SK-N-MC (cell line): Measurements from ENCODE around the gene GOLGA6L2.

Source experiments
- DNase-seq: peaks from one replicate; pipeline ENCODE4 v3.0.0-alpha.2; 2011; ENCODE audit warnings: low read depth, low spot score
- H3K27ac ChIP-seq: fragments of 200-600 bp; sonication (generic); 2 replicates; pipeline ENCODE4 v1.5.1; 2016; ENCODE audit warnings: mixed run types
- H3K36me3 ChIP-seq: fragments of 200-600 bp; sonication (generic); 2 replicates; pipeline ENCODE4 v1.6.1; 2017; ENCODE audit warnings: antibody characterized with exemption, low read length, mixed read lengths; ENCODE audit not compliant: insufficient read depth
- H3K4me3 ChIP-seq: fragments of 200-600 bp; sonication (generic); 2 replicates; pipeline ENCODE4 v1.5.1; 2016
- H3K9ac ChIP-seq: fragments of 200-600 bp; sonication (generic); 2 replicates; pipeline ENCODE4 v1.8.0; 2017; ENCODE audit warnings: mixed run types, mixed read lengths; ENCODE audit not compliant: insufficient read length
- H3K9me3 ChIP-seq: fragments of 200-600 bp; sonication (generic); 2 replicates; pipeline ENCODE4 v1.6.1; 2017; ENCODE audit warnings: low read depth, mild to moderate bottlenecking, antibody characterized with exemption, low read length, moderate library complexity, mixed read lengths
- EZH2 ChIP-seq: fragments of 200-600 bp; sonication (generic); IDR thresholded peaks from one replicate; pipeline ENCODE4 v1.6.1; 2017; ENCODE audit warnings: antibody characterized with exemption
- FOXP2 ChIP-seq: optimal IDR thresholded peaks from 2 replicates; pipeline ENCODE3; 2011; ENCODE audit warnings: mild to moderate bottlenecking, moderate library complexity; ENCODE audit not compliant: insufficient read depth; ENCODE audit errors: extremely low read length, control extremely low read depth
- POLR2AphosphoS5 ChIP-seq: IDR thresholded peaks from 2 replicates; pipeline ENCODE4 v1.6.1; 2012; ENCODE audit warnings: mild to moderate bottlenecking, low read depth, low read length, borderline replicate concordance

Gene GOLGA6L2

DNA sequence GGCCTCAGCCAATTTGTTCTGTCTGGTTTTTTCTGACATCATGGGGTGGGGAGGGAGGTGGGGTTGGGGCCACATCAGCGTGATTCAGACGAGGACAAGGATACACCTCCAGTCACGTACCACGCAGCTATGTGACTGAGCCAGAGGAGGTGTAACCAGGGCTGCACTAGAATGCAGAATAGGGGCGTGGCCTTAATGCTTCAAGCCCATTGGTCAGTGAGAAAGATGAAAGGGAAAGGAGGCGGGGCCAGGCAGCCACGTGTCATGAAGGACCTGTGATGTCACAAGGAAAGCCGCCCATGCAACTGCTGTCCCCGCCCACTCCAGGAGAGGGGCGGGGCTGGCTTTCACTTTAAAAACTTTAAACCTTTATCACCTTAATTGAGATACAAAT is at the start of gene GOLGA6L2:
GOLGA6L2 (minus strand) TSS at position 137 of the 394 bp plus-strand sequence; CDS start at position 75, 62 bp downstream.
- no peak within 1 kb of the TSS for H3K9ac ChIP-seq
- no peaks in the 10 kb centered on the region for H3K36me3 ChIP-seq
- DNase-seq = no peak
- H3K27ac ChIP-seq = no peak within 1 kb of the TSS
- no peaks in the 10 kb centered on the region for H3K9me3 ChIP-seq
- no peak for TF ChIP-seq FOXP2
- no peak for TF ChIP-seq EZH2
- no peak for TF ChIP-seq POLR2AphosphoS5
- H3K4me3 ChIP-seq = no peak within 1 kb of the TSS

DNA sequence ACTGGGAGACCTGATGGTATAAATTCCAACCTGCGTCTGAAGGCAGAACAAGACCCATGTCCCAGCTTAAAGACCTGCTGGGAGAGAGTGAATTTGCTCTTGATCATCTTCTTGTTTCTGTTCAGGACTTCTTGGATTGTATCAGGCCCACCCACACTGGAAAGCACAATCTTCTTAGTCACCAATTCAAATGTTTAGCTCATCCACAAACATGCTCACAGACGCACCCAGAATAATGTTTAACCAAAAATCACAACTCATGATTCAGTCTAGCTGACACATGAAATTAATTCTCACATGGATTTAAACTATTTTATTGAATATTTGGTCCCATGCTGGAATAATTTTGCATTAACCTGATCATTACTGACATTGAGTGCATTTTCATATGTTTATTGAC is 37.8 kb upstream of the GOLGA6L2 start:
- H3K36me3 ChIP-seq = no peaks in the 10 kb centered on the region
- no peak overlapping the region for H3K4me3 ChIP-seq
- no peaks in the 10 kb centered on the region for H3K9me3 ChIP-seq
- H3K9ac ChIP-seq = no peak overlapping the region
- no peak for DNase-seq
- no peak overlapping the region for H3K27ac ChIP-seq
- TF ChIP-seq FOXP2 = no peak
- TF ChIP-seq POLR2AphosphoS5 = no peak
- no peak for TF ChIP-seq EZH2

- H3K36me3 ChIP-seq = no peaks in the 10 kb centered on the region
- no peak for TF ChIP-seq POLR2AphosphoS5
- no peak for TF ChIP-seq EZH2
- TF ChIP-seq FOXP2 = no peak
- no peaks in the 10 kb centered on the region for H3K9me3 ChIP-seq
- no peak for DNase-seq
- no peak overlapping the region for H3K9ac ChIP-seq
- no peak overlapping the region for H3K27ac ChIP-seq
- no peak overlapping the region for H3K4me3 ChIP-seq
Observed at GRCh38 chr15:23483821-23484299, 36.8 kb upstream of the GOLGA6L2 start.

- Histone ChIP-seq H3K4me3 (no peak overlapping the region), H3K9me3 (no peaks in the 10 kb centered on the region), H3K9ac (no peak overlapping the region), H3K36me3 (no peaks in the 10 kb centered on the region), H3K27ac (no peak overlapping the region)
- TF ChIP-seq EZH2 (no peak), FOXP2 (no peak), POLR2AphosphoS5 (no peak)
- DNase-seq = no peak
Observed at GRCh38 chr15:23482764-23483489, 35.9 kb upstream of the GOLGA6L2 start.

DNA sequence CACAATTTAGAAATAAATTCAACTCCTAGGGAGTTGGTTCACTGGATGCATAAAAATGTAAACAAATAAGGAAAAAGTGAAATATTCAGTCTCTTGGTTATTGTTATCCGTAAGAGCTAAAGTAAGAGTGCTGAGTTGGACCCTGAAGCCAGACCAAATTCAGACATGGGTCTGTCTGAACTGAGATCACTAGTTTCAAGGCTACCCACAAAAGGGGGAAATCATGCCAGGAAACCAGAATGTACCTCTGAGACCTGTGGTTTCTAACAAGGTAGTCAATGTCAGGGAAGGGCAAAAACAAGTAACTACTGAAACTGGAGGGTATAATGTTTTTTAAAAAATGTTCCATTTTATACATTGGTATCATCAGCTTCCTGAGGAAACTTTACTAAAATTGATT is 35.2 kb upstream of the GOLGA6L2 start:
- Histone ChIP-seq H3K27ac (no peak overlapping the region), H3K4me3 (no peak overlapping the region)

DNA sequence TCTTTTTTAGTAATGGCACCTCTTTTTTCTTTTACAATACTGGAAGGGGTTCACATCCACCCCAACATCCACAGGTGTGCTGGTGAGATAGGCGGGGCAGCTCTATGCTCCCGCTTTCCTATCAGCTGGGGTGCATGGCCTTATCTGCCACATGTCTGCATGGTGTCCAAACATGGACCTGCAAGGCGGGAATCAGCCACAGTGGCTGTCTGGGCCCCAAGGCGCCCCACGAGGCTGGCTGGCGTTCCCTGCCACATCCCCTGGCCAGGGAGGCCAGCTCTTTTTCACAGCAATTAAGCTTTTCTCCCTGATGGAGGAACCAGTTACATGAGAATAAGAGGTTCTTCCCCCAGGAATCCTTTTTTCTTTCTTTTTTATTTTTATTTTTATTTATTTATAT is 30.9 kb upstream of the GOLGA6L2 start:
- DNase-seq = no peak
- no peaks in the 10 kb centered on the region for H3K36me3 ChIP-seq
- no peaks in the 10 kb centered on the region for H3K9me3 ChIP-seq
- H3K27ac ChIP-seq = no peak overlapping the region
- no peak overlapping the region for H3K9ac ChIP-seq
- TF ChIP-seq POLR2AphosphoS5 (no peak), FOXP2 (no peak), EZH2 (no peak)
- no peak overlapping the region for H3K4me3 ChIP-seq

More for the DNA sequence above, 35.2 kb upstream of the GOLGA6L2 start:
- Histone ChIP-seq H3K9ac (no peak overlapping the region), H3K36me3 (no peaks in the 10 kb centered on the region), H3K9me3 (no peaks in the 10 kb centered on the region)
- no peak for TF ChIP-seq POLR2AphosphoS5
- TF ChIP-seq EZH2 = no peak
- TF ChIP-seq FOXP2 = no peak
- no peak for DNase-seq

- no peak overlapping the region for H3K9ac ChIP-seq
- DNase-seq = no peak
- no peak overlapping the region for H3K4me3 ChIP-seq
- H3K27ac ChIP-seq = no peak overlapping the region
- H3K9me3 ChIP-seq = no peaks in the 10 kb centered on the region
- no peaks in the 10 kb centered on the region for H3K36me3 ChIP-seq
- TF ChIP-seq FOXP2 (no peak), EZH2 (no peak), POLR2AphosphoS5 (no peak)
Observed at GRCh38 chr15:23472678-23473077, 25.6 kb upstream of the GOLGA6L2 start.

DNA sequence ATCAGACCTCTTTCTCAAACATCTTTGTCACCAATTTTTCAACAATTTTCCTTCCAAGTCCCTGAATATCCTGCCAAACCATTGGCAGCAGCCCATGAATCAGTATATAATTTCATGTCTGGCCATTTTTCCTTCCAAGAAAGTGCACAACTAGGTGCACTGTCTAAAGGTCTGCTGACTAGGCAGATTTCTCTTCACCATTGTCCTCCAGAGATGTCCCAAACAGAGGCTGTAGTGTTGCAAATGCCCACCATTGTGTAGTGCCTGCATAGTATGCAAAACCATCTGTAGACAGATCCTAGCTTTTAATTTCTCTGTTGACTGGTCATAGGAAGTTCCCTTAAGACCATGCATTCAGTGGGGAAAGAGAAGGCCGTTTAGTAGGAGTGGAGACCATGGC is 25.0 kb upstream of the GOLGA6L2 start:
- H3K9ac ChIP-seq = no peak overlapping the region
- H3K36me3 ChIP-seq = no peaks in the 10 kb centered on the region
- H3K27ac ChIP-seq = no peak overlapping the region
- no peaks in the 10 kb centered on the region for H3K9me3 ChIP-seq
- DNase-seq = no peak
- TF ChIP-seq POLR2AphosphoS5 = no peak
- no peak for TF ChIP-seq EZH2
- no peak for TF ChIP-seq FOXP2
- H3K4me3 ChIP-seq = no peak overlapping the region

GRCh38 chr15:23467110-23467600 is 20.1 kb upstream of the GOLGA6L2 start:
- no peak overlapping the region for H3K4me3 ChIP-seq
- peak; percentile 3 for DNase-seq
- H3K27ac ChIP-seq = no peak overlapping the region

More at GRCh38 chr15:23467110-23467600, 20.1 kb upstream of the GOLGA6L2 start:
- Histone ChIP-seq H3K9ac (no peak overlapping the region), H3K9me3 (no peaks in the 10 kb centered on the region), H3K36me3 (no peaks in the 10 kb centered on the region)
- TF ChIP-seq FOXP2 (no peak), EZH2 (no peak), POLR2AphosphoS5 (no peak)
